HepG2 (cell line): ENCODE data around the gene ALG1L2. TPM values are rescaled to one million over a fixed set of nuclear protein-coding genes. Genes with fewer than 3 reads are reported as not detected.
"Not testable (repeated sequence)": the region's sequence is repeated elsewhere in the genome, so short reads cannot be mapped to it uniquely, and the experiment has no call there.

Source experiments
- ATAC-seq: fragments of 200-7000 bp; cut with Tn5 transposase; 3 replicates; pipeline ENCODE4 v1.9.1; 2020; ENCODE audit warnings: mild to moderate bottlenecking, moderate library complexity
- BruUV-seq: library from RNA; stranded (reverse); fragments of 400-500 nt; replicated peaks from 2 replicates; lab custom pipeline; 2021; lab: Mats Ljungman, UMichigan
- CTCF ChIA-PET: fragments of 300-600 bp; formaldehyde crosslinking; extraction: SDS; loops from one replicate; lab custom pipeline; 2021; ENCODE audit warnings: low total read pairs, inconsistent platforms, low intra/inter-chr PET ratio; lab: Yijun Ruan, JAX
- POLR2A ChIA-PET: fragments of 350-600 bp; sonication (Branson Sonifier 250); formaldehyde crosslinking; loops from one replicate; lab custom pipeline; 2020; ENCODE audit warnings: antibody characterized with exemption, inconsistent platforms; lab: Yijun Ruan, JAX
- DNase-seq: peaks from one replicate; pipeline ENCODE4 v3.0.0-alpha.2; 2015; ENCODE audit warnings: low spot score
- FAIRE-seq: peaks from 3 replicates; lab custom pipeline; 2011; peaks lifted over from hg19 to GRCh38; lab: Jason Lieb, UNC
- H2AFZ ChIP-seq: one replicate; pipeline ENCODE4 v1.6.1; 2011; ENCODE audit warnings: low read length, inconsistent platforms
- H3K27ac ChIP-seq: fragments of 300-600 bp; 3 replicates; pipeline ENCODE4 v1.8.0; 2011; ENCODE audit warnings: mixed run types, mild to moderate bottlenecking, mixed read lengths, low read length, inconsistent platforms; ENCODE audit not compliant: insufficient read depth; ENCODE audit errors: extremely low read length
- H3K27me3 ChIP-seq, 2 experiments: fragments of 200-600 bp in 1 of 2; 2 replicates in 1 of 2; 3 replicates in 1 of 2; pipeline versions ENCODE4 v1.6.0 to v1.8.0; 2011; ENCODE audit warnings: low read length in 2 of 2, mild to moderate bottlenecking in 2 of 2, moderate library complexity in 2 of 2, inconsistent platforms in 1 of 2; ENCODE audit not compliant: insufficient read depth in 2 of 2, control insufficient read depth in 1 of 2
- H3K36me3 ChIP-seq, 2 experiments: fragments of 200-600 bp in 1 of 2; replicated peaks in 1 of 2; 2 replicates in 1 of 2; 3 replicates in 1 of 2; pipeline versions ENCODE4 v1.5.1 to v1.8.0; 2011; ENCODE audit warnings: low read length in 2 of 2, inconsistent platforms in 1 of 2; ENCODE audit not compliant: insufficient read depth in 2 of 2, control insufficient read depth in 1 of 2
- H3K4me1 ChIP-seq: 2 replicates; pipeline ENCODE4 v1.5.1; 2012; ENCODE audit warnings: low read length, inconsistent platforms; ENCODE audit not compliant: insufficient read depth
- H3K4me2 ChIP-seq: 2 replicates; pipeline ENCODE4 v1.6.0; 2011; ENCODE audit warnings: low read depth, low read length, inconsistent platforms
- H3K4me3 ChIP-seq, 3 experiments: fragments of 200-600 bp in 1 of 3; sonication (generic), shearing (Covaris generic) in 1 of 3; replicated peaks in 1 of 3; 2 replicates each; pipeline ENCODE4 v1.5.1; 2011 to 2016; ENCODE audit warnings: low read length in 3 of 3, inconsistent platforms in 2 of 3, low read depth in 2 of 3, mild to moderate bottlenecking in 2 of 3, control low read depth in 1 of 3, mixed read lengths in 1 of 3; ENCODE audit not compliant: insufficient read depth in 1 of 3
- H3K79me2 ChIP-seq: one replicate; pipeline ENCODE4 v1.6.1; 2011; ENCODE audit warnings: low read length, inconsistent platforms; ENCODE audit not compliant: insufficient read depth
- H3K9ac ChIP-seq: 2 replicates; pipeline ENCODE4 v1.6.0; 2011; ENCODE audit warnings: mild to moderate bottlenecking, low read depth, low read length, inconsistent platforms; ENCODE audit not compliant: insufficient read depth
- H3K9me3 ChIP-seq: 2 replicates; pipeline ENCODE4 v1.5.1; 2012; ENCODE audit warnings: mild to moderate bottlenecking, low read length
- H4K20me1 ChIP-seq: 2 replicates; pipeline ENCODE4 v1.6.0; 2011; ENCODE audit warnings: inconsistent platforms, mild to moderate bottlenecking, low read length, moderate library complexity; ENCODE audit not compliant: insufficient read depth
- GPN1 ChIP-seq: sonication (generic); formaldehyde crosslinking; IDR thresholded peaks from 2 replicates; pipeline ENCODE4 v1.5.1; 2020; ENCODE audit warnings: missing genetic modification reagents, borderline replicate concordance
- HIVEP1 ChIP-seq: sonication (generic); formaldehyde crosslinking; IDR thresholded peaks from 2 replicates; pipeline ENCODE4 v1.4.0; 2020; ENCODE audit warnings: mild to moderate bottlenecking, missing genetic modification reagents
- MTF1 ChIP-seq: sonication (generic); formaldehyde crosslinking; IDR thresholded peaks from 2 replicates; pipeline ENCODE4 v1.5.0; 2020; ENCODE audit warnings: missing genetic modification reagents
- NFE2L2 ChIP-seq: fragments of 150-350 bp; IDR thresholded peaks from 2 replicates; pipeline ENCODE4 v1.6.1; 2014; ENCODE audit warnings: low read length
- NR1H2 ChIP-seq: sonication (generic); formaldehyde crosslinking; IDR thresholded peaks from 2 replicates; pipeline ENCODE4 v1.8.1; 2022; ENCODE audit warnings: low read depth, missing genetic modification reagents, borderline replicate concordance
- NR2C2 ChIP-seq: sonication (generic); formaldehyde crosslinking; IDR thresholded peaks from 2 replicates; pipeline ENCODE4 v1.4.0; 2020; ENCODE audit warnings: missing genetic modification reagents, mild to moderate bottlenecking, moderate library complexity, borderline replicate concordance
- SATB2 ChIP-seq: sonication (generic); formaldehyde crosslinking; IDR thresholded peaks from 2 replicates; pipeline ENCODE4 v1.5.0; 2020; ENCODE audit warnings: missing genetic modification reagents
- ZNF331 ChIP-seq: sonication (generic); formaldehyde crosslinking; IDR thresholded peaks from 2 replicates; pipeline ENCODE4 v1.4.0; 2020; ENCODE audit warnings: missing genetic modification reagents
- ZNF564 ChIP-seq: sonication (generic); formaldehyde crosslinking; IDR thresholded peaks from 2 replicates; pipeline ENCODE4 v1.8.1; 2023; ENCODE audit warnings: mild to moderate bottlenecking, missing genetic modification reagents
- ZNF644 ChIP-seq: IDR thresholded peaks from 2 replicates; pipeline ENCODE4 v1.6.1; 2016; ENCODE audit warnings: low read depth
- ZNF879 ChIP-seq: sonication (generic); formaldehyde crosslinking; IDR thresholded peaks from 2 replicates; pipeline ENCODE4 v1.8.1; 2023; ENCODE audit warnings: missing genetic modification reagents
- WGBS: methylation state at CpG from one replicate; pipeline ENCODE4 v1.1.6; 2017; ENCODE audit warnings: low lambda C conversion rate; 5-methylcytosine and 5-hydroxymethylcytosine counted together
- in situ Hi-C: cut with HindIII; loops from 2 replicates; pipeline ENCODE4 v1.10.0; 2017; ENCODE audit warnings: low pct_unique_long_range_greater_than_20kb; ENCODE audit not compliant: extremely low pct_ligation_motif_present
- intact Hi-C: fragments of 100-400 bp; cut with micrococcal nuclease; formaldehyde crosslinking; loops from one replicate; pipeline ENCODE4 v1.10.0; 2022; ENCODE audit not compliant: unreplicated experiment
- polyA plus RNA-seq, 8 experiments: library from polyadenylated mRNA; depleted of rRNA in 3 of 8; stranded (reverse) in 7 of 8; unstranded in 1 of 8; fragments of >200 nt; fragmentation: Illumina TruSeq in 4 of 8; extraction: Trizol in 4 of 8; gene quantifications; 2 replicates each; pipeline versions ENCODE4 v1.2.1 to v1.2.3, GENCODE V29; 2011 to 2016; ENCODE audit warnings: low read depth in 4 of 8, missing spikeins in 1 of 8, mixed read lengths in 1 of 8; ENCODE audit not compliant: insufficient read depth in 1 of 8
- total RNA-seq, 5 experiments: library from RNA; depleted of rRNA; stranded (reverse); fragments of >200 nt; fragmentation: Illumina TruSeq; extraction: Trizol; gene quantifications; 2 replicates each; pipeline ENCODE4 v1.2.3, GENCODE V29; 2016; ENCODE audit warnings: low read depth in 1 of 5
- TF ChIP-seq, protein P1 (sequence below): sonication (generic); formaldehyde crosslinking; IDR thresholded peaks from 2 replicates; pipeline ENCODE4 v1.5.0; 2020; ENCODE audit warnings: mild to moderate bottlenecking, missing genetic modification reagents

The ALG1L2 gene
- total and polyA plus RNA-seq, 2 of the 13 experiments (the other 11 are each of a cell fraction or from before 2014, with no cell fraction given), result 0.13 to 0.55 TPM

DNA sequence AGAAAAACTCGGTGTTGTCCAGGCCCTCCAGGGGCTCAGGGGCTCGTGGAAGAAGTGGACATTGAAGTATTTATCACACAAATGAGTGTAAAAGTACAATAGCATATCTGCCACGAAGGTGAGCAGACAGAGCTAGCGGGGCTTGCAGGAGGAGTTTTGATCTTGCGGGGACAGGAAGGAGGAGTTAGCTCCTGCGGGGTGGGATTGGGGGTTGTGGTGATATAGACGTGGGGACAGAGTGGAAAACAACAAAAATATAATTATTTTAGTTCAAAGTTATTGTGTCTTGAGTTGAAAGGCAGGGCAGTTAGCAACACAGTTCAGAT is 31.1 kb downstream of the ALG1L2 start:
- H3K79me2 ChIP-seq, H3K27me3 ChIP-seq, CTCF ChIA-PET, H3K36me3 ChIP-seq, H3K4me1 ChIP-seq, BruUV-seq, FAIRE-seq, POLR2A ChIA-PET, intact Hi-C loops, DNase-seq, H4K20me1 ChIP-seq, H3K9me3 ChIP-seq, in situ Hi-C loops: not testable (repeated sequence)
- Histone ChIP-seq H2AFZ (peak overlapping the region; percentile 90), H3K4me2 (peak overlapping the region; percentile 84), H3K27ac (peak overlapping the region; percentile 79), H3K9ac (peak overlapping the region; percentile 64; the same call in 1 of the 2 replicates), H3K4me3 (peak overlapping the region; percentile 63 to 75 (median 75))
- peak; percentile 44 for ATAC-seq
- under 1% methylated on average over 7 of the region's 7 CpGs for WGBS

GRCh38 chr3:130115400-130115799 is 33.8 kb downstream of the ALG1L2 start:
- H3K4me3 ChIP-seq, BruUV-seq, POLR2A ChIA-PET, DNase-seq, H3K9me3 ChIP-seq, H3K9ac ChIP-seq, in situ Hi-C loops, H4K20me1 ChIP-seq, H2AFZ ChIP-seq, H3K27me3 ChIP-seq, CTCF ChIA-PET, H3K79me2 ChIP-seq, H3K36me3 ChIP-seq, H3K27ac ChIP-seq, ATAC-seq, H3K4me2 ChIP-seq, H3K4me1 ChIP-seq, intact Hi-C loops, FAIRE-seq: not testable (repeated sequence)
- 28% methylated on average over 2 of the region's 2 CpGs for WGBS

DNA sequence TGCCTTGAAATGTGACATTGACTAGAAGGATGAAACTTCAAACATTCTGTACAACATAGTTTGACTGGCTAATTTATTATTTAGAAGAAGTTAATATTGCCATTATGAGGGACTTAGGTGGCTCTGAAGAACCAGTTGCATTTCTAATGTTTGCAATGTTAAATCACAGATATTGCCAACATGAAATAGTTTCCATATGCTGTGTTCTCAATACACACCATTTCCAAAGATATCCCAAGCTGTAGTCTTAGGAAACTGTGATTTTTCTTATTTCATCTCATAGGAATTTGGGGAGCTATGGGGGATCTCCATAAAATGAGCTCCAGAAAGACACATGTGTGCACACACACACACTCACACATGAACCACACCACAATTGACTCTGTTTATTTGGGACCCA is 36.3 kb downstream of the ALG1L2 start:
- Histone ChIP-seq H3K4me1 (no peaks in the 10 kb centered on the region), H3K79me2 (no peaks in the 10 kb centered on the region), H2AFZ (no peak overlapping the region), H3K27me3 (no peaks in the 10 kb centered on the region), H3K36me3 (no peaks in the 10 kb centered on the region), H4K20me1 (no peaks in the 10 kb centered on the region), H3K27ac (no peak overlapping the region), H3K9ac (no peak overlapping the region), H3K9me3 (no peaks in the 10 kb centered on the region), H3K4me3 (no peak overlapping the region), H3K4me2 (no peak overlapping the region)
- no peak for FAIRE-seq
- DNase-seq, result no peak
- no peak for ATAC-seq
- BruUV-seq, result no TSS peak
- ChIA-PET CTCF (no interaction called here), POLR2A (no interaction called here)
- intact Hi-C loops (no loop called here), in situ Hi-C loops (no loop called here)
- no peak for TF ChIP-seq MTF1
- TF ChIP-seq ZNF879 (CRISPR knock-in tag), result no peak
- TF ChIP-seq, protein P1, sequence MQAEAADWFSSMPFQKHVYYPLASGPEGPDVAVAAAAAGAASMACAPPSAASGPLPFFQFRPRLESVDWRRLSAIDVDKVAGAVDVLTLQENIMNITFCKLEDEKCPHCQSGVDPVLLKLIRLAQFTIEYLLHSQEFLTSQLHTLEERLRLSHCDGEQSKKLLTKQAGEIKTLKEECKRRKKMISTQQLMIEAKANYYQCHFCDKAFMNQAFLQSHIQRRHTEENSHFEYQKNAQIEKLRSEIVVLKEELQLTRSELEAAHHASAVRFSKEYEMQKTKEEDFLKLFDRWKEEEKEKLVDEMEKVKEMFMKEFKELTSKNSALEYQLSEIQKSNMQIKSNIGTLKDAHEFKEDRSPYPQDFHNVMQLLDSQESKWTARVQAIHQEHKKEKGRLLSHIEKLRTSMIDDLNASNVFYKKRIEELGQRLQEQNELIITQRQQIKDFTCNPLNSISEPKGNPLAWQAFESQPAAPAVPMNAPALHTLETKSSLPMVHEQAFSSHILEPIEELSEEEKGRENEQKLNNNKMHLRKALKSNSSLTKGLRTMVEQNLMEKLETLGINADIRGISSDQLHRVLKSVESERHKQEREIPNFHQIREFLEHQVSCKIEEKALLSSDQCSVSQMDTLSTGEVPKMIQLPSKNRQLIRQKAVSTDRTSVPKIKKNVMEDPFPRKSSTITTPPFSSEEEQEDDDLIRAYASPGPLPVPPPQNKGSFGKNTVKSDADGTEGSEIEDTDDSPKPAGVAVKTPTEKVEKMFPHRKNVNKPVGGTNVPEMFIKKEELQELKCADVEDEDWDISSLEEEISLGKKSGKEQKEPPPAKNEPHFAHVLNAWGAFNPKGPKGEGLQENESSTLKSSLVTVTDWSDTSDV (CRISPR knock-in tag), result no peak
- no peak for TF ChIP-seq ZNF331
- TF ChIP-seq ZNF644 (CRISPR knock-in tag), result no peak
- TF ChIP-seq GPN1 (CRISPR knock-in tag), result no peak
- no peak for TF ChIP-seq HIVEP1
- no peak for TF ChIP-seq NFE2L2
- TF ChIP-seq SATB2 (CRISPR knock-in tag), result no peak
- TF ChIP-seq ZNF564 (CRISPR knock-in tag), result no peak
- no peak for TF ChIP-seq NR1H2 (CRISPR knock-in tag)
- TF ChIP-seq NR2C2 (CRISPR knock-in tag), result no peak
